C4-2B (cell line): ENCODE data around the gene ANTKMT.

Source experiments
- CTCF ChIP-seq: fragments of 450-650 bp; conservative IDR thresholded peaks from 2 replicates; pipeline ENCODE4 v1.5.1; 2017; ENCODE audit warnings: mild to moderate bottlenecking
- ZFX ChIP-seq: fragments of 450-650 bp; IDR thresholded peaks from 2 replicates; pipeline ENCODE4 v1.6.1; 2017

GRCh38 chr16:734981-735881 lies 14.3 kb downstream of the ANTKMT start:
- no peak for TF ChIP-seq CTCF
- no peak for TF ChIP-seq ZFX
